T-helper 1 cell (primary cell): ENCODE data around the gene SYNJ2.

ENCODE experiments used
- DNase-seq, 5 donors: peaks; one replicate each; pipeline ENCODE4 v3.0.0-alpha.2; 2012 to 2020

Gene SYNJ2

GRCh38 chr6:157980288-157981131, 1.2 kb upstream of the SYNJ2 start:
- DNase-seq, result peak in 1 of 5 donors; percentile 17

DNA sequence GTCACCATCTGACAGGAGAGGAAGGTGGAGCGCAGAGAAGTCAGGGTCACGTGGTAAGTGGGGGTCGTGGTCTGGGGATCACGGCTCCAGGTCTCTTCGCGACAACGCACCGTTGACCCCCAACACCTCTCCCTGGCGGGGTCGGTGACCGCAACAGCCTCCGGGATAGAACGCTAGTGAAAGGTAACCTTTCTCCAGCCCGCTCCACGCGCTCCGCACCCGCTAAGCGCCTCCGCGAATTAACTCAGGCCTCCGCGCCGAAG, 600 bp upstream of the SYNJ2 start:
- no peak for DNase-seq

DNA sequence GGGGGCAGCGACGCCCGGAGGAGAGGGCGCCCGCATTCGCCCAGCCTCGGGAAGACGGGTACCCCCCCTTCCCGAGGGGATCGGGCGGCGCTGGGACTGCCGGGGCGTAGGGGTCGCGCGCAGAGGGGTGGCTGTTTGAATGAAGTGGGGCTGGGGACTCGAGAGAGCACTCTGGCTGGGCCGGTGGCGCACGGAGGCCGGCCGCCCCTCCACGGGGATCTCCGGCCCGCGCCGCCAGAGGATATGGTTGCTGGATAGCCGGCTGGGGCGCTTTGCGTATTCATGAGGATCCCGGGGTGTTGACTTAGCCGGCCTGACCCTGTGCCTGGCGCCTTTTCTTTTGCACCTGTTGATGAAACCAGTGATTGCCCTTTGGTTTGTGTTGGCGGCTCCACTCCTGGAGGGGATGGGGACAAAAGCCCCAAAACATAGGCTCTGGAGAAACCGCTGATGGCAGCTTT, 469 bp downstream of the SYNJ2 start:
- DNase-seq, result peak in 3 of 5 donors; percentile 19 to 29 (median 26)

GRCh38 chr6:157982563-157983405, 1.1 kb downstream of the SYNJ2 start:
- peak in 1 of 5 donors; percentile 10 for DNase-seq

GRCh38 chr6:157983406-157984119, 1.9 kb downstream of the SYNJ2 start:
- no peak for DNase-seq

DNA sequence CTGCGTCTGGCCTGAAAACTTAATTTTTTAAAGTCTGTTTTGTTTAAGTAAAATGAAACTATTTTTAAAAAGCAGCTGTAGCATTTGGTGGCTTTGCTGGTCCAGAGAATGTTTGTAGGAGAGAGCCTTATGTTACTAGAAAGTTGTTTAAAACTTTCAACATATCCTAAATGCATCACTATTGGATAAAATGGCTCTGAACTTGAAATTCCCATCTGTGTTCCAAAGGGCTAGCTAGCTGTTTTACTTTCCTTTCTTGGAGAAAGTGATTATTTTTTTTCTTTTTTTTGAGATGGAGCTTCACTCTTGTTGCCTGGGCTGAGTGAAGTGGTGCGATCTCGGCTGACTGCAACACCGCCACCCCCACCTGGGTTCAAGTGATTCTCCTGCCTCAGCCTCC, 2.5 kb downstream of the SYNJ2 start:
- no peak for DNase-seq

DNA sequence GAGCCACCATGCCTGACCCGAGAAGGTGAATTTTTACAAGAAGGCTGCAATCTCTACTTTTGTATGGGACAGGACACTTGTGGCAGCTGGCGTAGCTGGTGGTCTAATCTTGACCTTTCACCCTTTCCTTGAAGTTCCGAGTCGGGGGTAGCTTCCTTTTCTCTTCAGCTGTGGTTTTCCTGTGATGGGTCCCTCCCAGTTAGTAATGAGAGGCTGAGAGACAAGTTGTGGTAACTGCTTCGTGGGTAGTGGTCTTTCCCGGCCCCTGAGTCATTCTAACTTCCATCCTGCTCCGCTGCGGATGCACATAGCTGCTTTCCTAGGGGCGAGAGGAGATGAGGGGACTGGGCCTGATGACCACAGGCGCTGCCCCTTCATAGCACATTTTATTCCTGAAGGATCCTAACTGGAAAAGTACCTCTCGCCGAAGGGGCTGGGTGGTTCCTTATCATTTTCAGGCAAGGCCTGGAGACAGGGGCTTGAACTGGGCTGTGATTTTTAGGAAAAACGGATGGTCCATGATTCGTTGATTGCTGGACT, 3.1 kb downstream of the SYNJ2 start:
- DNase-seq, result no peak

- no peak for DNase-seq
Measured at GRCh38 chr6:157985378-157986155, 3.9 kb downstream of the SYNJ2 start.

DNA sequence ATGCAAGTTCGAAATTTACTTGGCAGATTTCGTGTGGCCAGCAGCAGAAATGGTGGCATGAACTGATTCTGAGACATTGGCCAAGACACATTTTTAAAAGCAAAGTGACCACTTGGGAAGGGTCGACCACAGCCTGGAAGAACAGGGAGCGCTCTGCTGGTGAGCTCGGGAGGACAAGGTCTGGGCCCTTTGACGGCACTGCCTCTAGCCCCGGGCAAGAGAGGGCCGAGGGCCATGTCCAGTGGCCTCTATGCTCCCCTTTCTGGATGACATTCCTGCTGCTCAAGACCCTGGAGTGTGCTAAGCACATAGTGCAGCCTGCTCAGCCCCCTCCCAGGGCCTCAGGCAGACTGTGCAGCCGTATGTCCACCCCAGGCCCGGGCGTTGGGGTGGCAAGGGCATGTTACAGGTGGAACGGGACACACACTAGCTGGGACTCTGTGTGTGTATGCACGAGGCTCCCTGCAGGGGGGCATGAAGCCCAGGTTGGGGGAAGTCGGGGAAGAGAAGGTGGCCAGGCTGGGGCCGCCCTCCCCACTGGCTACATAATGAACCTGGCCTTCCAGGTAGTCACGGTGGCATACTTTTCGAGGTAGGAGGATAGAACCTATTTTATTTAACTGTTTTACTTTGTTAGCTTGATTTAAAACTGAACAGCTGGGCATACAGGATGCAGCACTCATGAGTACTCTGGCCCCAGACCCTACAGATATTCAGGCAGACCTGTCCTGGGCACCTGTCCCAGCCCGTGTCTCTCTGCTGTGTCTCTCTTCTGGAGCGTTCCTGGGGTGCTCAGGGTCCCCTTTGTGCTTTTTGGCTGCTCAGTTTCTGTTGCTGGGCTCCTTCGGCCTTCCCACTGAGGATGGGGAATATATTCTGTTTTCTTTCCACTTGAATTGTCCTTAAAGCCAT, 6.4 kb downstream of the SYNJ2 start:
- DNase-seq, result no peak

- no peak for DNase-seq
Measured at GRCh38 chr6:157988700-157989063, 7.0 kb downstream of the SYNJ2 start.

- no peak for DNase-seq
Measured at GRCh38 chr6:157989541-157990289, 8.1 kb downstream of the SYNJ2 start.

DNA sequence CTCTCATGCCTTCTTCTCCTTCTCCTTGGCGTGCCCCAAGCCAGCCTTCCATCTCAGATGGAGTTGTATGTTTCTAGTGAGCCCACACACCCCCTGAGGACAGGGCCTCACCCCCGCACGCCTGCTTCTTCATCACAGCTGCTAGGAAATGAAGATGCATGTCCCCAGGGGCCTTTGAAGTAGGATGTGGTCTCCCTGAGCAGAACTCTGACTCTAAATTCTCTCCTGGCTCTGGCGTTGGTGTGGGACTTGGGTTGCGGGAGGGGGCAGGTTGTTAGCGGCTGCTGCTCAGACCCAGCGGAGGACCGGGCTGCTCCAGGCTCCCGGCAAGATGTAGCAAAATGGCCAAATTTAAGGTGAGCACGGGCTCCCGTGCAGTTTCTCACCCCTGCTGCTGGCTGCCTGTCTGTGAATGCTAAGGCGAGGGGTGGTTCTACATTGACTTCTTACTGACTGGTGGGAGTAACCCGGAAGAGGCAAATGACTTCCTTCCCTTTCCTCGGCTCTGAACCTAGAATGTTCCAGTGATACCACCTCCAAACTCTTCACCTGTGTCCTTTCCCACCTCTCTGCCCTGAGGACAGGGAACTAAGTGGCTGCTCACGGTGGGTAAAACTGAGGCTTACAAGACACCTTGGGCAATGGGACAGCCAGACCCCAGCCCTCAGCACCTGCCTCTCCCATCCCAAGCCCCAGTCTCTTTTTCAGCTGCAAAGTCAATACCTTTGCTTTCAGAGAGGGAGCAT, 8.8 kb downstream of the SYNJ2 start:
- DNase-seq, result peak in 1 of 5 donors; percentile 18

DNA sequence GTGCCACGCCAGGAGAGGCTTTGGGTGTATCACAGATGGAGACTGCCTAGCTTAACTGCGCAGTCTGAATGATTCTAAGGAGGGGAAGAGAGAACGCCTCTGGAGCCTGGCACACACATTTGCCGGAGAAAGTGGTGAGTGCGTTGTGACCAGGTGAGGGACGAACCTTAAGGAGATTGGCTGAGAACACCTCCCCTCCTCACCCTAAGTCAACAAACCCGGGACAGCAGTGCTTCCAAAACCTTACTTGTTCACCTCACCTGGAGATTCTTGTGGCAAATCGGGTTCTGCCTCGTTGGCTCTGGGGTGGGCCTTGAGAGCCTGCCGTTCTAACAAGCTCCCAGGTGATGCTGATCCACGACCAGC, 9.4 kb downstream of the SYNJ2 start:
- DNase-seq, result no peak

DNA sequence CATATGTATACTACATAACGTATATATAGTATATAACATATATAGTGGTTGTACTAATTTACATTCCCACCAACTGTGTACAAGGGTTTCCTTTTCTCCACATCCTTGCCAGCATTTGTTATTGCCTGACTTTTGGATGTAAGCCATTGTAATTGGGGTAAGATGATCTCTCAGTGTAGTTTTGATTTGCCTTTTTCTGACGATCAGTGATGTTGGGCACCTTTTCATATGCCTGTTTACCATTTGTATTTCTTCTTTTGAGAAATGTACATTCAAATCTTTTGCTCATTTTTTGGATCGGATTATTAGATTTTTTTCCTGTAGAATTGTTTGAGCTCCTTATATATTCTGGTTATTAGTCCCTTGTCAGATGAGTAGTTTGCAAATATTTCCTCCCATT, 11.4 kb downstream of the SYNJ2 start:
- no peak for DNase-seq

DNA sequence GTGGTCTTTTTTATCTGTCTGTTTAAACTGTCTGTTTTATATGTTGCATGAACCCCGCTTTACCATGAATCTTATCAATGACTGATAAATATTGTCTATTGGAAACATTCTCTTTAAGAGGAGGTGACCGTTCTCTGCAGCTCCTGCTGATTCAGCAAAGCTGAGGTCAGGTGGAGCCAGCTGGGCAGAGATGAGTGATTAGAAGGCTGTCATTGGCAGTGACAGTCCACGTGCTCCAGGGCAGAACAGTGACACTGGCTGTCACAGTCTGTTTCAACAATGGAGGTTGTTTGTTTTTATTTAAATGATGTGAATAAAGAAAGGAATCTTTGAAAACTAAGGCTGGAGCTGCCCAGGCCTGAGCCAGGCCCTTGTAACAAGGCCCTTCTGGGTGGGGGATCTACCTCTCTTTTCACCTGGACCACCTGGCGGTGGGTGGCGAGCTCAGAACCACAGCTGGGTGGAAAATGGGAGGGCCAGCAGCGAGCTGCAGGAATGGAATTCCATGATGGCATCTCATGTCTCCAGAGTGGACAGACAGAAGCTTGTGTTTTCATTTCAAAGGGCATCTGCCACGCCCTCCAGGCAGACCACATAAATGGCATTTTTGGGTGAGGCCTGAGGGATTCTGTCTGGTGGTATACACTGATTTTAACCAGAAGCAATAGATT, 12.6 kb downstream of the SYNJ2 start:
- DNase-seq, result no peak

- DNase-seq, result no peak
Measured at GRCh38 chr6:157995458-157995857, 13.8 kb downstream of the SYNJ2 start.

DNA sequence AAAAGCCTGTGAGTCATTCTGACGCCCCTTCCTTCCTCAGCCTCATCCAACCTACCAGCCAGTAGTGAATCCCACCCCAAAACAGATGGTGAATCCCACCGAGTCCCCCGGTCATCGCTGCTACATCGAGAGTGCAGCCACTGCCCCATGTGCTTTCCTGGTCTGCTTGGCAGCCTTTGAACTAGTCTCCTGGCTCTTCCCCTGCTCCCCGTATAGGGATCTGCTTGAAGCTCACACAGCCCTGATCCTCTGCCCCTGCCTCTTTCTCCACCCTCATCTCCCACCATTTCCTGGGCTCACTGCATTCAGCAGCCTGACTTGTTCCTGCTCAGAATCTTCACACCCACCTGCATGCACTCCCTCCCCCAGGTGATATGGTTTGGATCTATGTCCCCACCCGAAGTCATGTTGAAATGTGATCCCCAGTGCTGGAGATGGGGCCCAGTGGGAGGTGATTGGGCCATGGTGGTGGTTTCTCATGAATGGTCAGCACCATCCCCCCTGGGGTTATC, 14.6 kb downstream of the SYNJ2 start:
- no peak for DNase-seq

DNA sequence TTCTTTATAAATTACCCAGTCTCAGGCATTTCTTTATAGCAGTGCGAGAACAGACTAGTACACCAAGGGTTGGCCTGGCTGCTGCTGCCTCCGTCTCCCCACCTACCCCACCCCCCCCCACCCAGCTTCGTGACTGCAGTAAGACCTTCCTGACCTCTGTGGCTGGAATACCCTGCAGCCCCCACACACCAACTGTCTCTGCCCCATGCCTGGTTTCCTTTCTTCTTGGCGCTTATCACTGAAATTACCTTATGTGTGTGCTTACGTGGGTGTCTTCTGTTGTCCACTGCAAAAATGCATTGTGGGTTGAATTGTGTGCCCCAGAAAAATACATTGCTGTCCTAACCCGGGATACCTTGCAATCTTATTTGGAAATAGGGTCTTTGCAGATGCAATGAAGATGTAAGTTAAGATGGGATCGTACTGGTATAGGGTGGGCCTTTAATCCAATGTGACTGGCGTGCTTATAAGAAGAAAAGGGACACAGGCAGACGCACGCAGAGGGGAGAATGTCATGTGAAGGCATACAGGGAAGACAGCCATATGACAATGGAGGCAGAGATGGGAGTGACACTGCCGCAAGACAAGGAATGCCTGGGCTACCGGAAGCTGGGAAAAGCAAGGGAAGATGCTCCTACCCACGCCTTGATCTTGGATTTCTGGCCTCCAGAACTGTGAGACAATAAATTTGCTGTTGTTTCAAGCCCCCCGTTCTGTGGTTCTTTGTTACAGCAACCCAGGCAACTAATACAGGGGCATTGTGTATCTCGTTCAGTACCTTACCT, 15.4 kb downstream of the SYNJ2 start:
- no peak for DNase-seq
